HG03558 (cell line): Measurements from ENCODE around the gene DIPK2B.

Source experiments
- ATAC-seq: cut with Tn5 transposase; IDR thresholded peaks from one replicate; pipeline ENCODE4 v1.9.1; 2021; ENCODE audit warnings: moderate number of reproducible peaks; ENCODE audit not compliant: unreplicated experiment; ENCODE audit errors: extremely low read depth

The DIPK2B gene, protein sequence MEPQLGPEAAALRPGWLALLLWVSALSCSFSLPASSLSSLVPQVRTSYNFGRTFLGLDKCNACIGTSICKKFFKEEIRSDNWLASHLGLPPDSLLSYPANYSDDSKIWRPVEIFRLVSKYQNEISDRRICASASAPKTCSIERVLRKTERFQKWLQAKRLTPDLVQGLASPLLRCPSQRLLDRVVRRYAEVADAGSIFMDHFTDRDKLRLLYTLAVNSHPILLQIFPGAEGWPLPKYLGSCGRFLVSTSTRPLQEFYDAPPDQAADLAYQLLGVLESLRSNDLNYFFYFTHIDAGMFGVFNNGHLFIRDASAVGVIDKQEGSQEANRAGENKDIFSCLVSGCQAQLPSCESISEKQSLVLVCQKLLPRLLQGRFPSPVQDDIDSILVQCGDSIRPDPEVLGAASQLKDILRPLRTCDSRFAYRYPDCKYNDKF

DNA sequence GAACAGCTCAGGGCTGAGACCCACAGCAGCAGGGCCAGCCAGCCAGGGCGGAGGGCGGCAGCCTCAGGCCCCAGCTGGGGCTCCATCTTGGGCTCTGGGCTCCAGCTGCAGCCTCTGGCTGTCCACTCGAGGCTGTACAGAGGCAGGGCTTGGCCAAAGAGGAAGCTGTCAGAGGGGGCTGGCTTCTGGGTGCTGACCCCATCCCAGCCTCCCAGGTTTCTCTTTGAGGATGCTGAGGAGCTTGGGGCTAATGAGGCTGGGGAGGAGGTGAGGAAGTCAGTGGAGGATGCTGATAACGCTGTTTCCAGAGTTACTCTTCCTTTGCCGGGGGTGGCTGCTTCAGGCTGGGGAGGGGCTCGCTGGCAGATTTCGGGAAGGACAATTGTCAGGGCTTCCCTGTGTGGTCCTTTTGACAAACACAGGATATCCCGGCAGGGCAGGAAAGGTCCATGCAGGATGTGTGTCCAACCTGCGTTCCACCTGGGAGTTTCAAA lies at the start of gene DIPK2B:
Gene DIPK2B (minus strand): TSS at position 136 of the 494 bp plus-strand sequence. CDS start 50 bp downstream, at position 86.
- no peak for ATAC-seq

DNA sequence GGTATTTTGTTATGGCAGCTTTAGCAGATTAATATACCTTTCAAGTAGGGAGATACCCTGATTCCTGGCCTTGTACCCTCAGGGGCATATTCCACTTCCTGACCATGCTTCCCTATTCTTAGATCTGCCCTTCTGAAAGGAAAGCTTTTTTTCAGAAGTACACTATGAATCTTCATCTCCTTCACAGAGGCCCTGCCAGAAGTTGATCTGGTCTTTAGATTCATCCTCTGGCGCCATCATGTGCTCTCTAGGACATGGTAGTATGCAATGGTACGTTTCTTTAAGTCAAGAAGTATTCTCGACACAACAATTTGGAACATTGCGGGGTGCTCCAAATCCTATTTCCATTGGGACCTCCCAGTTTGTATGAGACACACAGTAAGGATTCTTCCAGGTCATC lies 39.6 kb upstream of the DIPK2B start:
- no peak for ATAC-seq

DNA sequence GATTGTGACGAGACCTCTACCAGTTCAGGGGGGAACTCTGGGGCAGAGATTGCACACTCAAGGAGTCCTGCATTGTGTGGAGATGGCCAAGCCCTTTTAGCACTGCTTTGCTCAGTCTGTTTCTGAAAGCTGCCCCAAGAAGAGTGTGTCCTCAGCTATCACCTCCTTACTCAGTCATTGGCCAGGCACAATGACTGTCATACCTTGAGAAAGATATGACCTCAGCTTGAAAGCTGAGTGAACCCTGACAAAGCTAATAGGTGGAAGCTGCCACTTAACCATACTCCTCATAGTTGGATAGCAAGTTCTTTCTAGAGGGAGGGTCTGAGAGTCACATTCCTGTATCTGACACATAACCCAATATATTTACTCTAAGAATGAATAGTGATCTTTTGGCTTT lies 37.8 kb upstream of the DIPK2B start:
- no peak for ATAC-seq

DNA sequence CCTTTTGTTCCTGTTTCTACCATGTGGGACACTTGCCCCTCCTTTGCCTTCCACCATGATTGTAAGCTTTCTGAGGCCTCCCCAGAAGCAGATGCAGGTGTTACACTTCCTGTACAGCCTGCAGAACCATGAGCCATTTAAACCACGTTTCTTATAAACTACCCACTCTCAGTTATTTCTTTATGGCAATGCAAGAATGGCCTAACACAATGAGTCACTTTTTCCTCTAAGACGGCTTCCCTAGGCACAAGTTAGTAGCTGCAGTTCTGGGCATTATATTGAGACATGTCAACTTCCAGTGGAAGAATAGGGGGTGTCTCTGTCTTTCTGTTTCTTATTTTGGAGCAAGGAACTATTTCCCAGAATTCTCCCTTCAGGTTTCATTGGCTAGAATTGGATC lies 32.9 kb upstream of the DIPK2B start:
- no peak for ATAC-seq

DNA sequence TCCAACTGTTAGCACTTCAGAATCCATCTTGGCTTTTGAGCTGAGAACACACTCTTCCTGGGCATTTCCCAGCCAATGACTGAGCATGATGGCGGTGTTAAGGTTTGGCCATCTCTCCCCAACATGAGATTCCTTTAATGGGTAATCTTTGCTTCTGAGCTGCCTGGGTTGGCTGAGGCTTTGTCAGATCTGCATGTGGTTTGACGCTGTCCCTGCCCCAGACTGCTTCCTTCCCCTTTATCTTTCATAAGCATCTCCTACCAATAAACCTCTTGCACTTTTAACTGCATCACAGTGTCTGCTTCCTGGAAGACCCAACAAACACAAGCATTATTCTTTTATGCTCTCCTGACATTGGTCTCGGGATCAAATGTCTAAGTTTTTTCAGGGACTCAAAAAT lies 31.5 kb upstream of the DIPK2B start:
- ATAC-seq = no peak

DNA sequence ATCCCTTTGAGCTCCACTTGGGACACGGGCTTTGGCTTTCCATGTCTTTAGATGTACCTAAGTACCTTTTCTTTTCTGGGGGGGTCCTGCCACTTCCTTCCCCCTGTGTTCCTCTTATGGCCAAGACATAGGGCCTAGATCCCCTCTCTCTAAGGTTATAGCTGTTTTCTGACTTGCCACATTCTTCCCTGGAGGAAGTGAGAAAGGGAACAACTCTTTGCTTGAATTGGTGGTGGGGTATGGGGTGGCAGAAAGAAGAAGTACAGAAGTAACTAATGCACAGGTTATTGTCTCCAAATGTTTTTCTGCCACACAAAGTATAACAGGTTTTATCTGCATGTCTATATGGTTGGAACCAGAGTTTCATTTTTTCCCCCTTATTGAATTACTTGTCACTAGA lies 29.7 kb upstream of the DIPK2B start:
- ATAC-seq = no peak

DNA sequence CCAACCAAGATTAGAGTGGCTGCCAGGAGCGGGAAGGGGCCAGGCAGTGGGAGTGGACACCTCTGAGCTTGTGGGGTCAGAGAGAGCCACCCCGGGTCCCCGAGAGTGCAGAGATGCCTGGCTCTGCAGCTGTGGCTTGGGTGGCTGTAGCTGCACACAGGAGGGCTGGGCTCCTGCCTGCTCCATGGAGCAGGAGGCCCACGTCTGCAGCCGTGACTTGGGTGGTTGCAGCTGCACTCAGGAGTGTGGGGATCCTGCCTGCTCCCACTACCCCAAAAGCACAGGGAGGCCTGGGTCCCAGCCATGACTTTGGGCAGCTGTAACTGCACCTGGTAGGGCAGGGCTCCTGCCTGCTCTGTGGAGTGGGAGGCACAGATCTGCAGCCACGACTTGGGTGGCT lies 28.7 kb upstream of the DIPK2B start:
- no peak for ATAC-seq

DNA sequence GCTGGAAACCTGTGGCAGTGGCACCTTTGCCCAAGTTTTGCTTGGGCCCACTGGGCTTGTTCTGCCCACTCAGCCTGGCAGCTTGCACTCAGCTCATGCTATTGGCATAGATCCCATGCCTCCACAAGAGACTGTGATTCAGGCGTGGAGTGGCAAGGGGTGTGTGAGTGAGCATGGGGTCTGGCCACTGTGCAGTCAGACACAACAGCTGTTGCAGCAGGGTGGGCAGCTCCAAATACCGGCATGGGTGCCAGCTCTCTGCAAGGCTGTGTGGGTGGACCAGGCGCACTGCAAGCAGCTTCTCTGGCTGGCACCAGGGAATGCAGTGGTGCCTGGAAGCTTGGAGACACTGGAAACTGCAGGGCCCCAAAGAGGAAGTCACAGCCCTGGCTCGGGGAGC lies 27.4 kb upstream of the DIPK2B start:
- ATAC-seq = no peak

DNA sequence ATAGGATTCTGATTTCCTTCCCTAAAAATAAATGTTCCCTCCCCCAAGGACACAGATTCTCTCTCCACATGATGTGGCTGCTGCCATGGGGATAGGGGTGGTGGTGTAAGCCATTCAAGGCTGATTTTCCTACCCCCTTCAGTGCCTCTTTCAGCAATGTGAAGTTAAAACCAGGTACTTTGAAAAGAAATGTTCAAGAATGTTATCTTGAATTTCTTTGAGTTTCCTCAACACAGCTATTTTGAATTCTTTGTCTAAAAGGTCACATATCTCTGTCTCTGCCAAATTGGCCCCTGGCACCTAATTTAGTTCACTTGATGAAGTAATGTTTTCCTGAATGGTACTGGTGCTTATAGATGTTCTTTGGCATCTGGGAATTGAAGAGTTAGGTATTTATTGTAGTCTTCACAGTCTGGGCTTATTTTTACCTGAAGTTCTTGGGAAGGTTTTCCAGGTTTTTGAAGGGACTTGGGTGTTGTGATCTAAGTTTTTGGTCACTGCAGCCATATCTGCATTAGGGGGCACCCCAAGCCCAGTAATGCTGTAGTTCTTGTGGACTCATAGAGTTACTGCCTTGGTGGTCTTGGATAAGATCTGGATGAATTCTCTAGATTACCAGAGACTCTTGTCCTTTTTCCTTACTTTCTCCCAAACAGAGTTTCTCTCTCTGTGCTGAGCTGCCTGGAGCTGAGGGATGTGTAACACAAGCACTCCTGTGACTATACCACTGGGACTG lies 7.6 kb upstream of the DIPK2B start:
- ATAC-seq = no peak

DNA sequence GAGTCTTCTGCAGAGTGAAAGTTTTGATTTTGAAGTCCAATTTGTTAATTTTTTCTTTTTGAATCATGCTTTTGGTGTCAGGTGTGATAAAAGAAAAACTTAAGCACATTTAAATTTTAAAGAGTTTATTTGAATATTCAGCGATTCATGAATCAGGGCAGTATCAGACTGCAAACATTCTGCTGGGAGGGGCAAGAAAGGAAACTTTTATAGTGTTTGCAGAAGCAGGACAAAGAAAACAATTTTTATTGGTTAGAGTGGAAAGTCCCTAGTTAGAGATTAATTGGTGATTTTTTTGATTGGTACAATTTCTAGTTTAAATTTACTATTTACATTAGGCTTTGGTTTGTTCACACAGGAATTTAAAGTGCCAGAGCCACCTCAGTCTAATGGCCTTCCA lies 1.5 kb upstream of the DIPK2B start:
- ATAC-seq = no peak

DNA sequence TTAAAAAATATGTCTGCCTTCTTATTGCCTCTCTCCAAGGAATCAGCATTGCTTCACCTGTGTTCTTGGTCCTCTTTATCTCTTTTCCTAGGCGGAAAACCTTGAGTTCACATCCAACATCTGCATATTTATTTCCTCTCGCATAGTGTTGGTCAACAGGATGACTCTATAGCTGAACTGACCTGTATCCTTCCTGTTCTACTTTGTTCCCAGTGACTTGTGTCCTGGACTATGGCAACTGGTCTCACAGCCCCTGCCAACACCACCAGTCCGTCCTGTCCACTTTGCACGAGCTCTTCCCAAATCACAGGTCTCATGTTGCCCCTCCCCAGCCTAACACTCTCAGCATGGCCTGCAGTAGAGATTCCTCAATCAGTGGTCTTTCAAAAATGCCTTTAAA lies 2.0 kb downstream of the DIPK2B start:
- ATAC-seq = no peak

DNA sequence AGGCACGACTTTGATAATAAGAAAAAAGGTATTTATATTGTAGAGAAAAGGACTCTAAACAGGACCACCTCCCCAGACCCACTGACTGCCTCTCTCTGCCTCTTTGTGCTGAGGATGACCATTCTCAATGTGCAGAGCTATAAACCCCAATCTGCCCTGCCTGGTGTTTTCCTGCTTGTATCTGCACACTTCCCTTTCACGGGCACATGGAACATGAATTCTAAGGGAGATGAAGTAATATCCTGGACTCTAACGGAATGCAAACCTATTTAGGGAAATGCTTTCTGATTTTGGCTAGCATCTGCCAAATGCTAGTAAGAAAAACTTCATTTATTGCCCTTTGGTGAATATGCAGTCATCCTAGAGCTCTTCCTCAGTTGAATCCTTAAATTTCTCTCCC lies 2.4 kb downstream of the DIPK2B start:
- no peak for ATAC-seq

DNA sequence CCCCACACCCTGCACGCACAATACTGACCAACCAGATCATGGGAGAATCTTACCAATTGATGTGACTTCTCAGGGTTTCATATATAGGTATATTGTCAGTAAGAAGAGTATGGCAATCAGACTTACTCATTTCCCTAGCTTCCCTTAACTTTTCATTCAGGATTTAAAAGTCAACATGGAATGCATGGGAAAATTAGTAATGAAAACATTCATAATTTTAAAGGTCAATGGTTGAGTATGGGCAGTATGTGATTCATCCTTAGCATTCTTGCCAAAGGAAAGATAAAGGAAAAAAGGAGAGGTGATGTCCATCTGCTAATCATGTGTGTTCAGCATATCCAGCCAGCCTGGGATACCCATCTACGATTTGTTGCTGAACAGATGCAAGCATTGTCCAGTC lies 4.0 kb downstream of the DIPK2B start:
- no peak for ATAC-seq

DNA sequence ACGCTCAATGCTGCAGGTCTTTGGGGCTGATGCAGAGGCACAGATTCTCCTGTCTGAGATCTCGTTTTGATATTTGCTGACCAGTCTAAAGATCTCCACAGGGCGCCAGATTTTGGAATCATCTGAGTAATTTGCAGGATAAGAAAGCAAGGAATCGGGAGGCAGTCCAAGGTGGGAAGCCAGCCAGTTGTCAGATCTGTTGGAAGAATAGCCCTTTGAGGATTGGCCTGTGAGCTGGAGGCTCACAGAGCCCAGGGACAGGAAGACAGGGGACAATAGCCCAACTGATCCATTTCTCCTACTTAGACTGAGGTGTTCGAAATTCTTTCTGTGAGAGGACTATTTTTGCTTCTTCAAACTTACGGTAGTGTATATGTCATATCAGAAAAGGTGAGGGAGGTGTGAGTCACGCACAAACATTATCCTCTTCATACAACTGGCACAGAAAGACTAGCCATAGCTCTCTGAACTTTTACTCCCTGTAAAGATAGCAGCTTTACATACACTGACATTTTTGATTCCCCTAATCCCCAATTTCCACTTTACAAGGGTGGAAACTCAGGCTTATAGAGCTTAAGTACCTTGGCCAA lies 8.8 kb downstream of the DIPK2B start:
- ATAC-seq = no peak

DNA sequence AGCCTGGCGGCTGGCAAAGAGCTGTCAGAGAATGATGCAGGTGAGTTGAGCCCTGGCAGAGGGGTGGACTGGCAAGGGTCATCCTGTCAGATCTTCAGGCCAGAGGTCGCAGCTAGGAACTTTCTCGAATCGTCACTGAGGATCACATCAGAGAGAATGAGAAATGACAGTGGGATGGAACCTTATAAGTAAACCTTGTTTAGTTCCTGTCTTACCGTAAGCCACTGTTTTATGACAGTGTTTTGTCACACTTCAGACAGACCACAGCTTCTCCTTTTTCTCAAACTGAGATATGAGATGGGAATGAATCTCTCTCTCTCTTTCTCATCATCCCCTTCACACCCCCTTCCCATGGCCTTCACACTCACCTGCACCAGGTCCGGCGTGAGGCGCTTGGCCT lies 9.3 kb downstream of the DIPK2B start:
- no peak for ATAC-seq

DNA sequence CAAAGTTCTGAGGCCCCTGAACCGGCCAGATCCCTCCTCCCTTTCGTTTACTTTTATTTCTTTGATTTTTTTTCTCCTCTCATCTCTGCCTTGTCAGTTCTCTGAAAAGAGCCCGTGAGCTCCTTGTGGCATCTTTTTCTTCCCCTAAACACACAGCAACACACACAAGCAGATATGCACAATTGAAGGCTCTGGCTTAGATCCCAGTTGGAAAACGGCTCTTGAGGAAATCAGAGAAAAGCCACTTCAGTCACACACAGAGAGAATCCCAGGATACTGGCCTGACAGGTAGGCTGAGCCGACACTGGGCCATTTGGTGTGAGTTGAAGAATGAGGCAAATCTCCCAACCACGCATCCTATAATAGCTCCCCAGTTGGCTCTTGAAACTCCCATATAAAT lies 12.9 kb downstream of the DIPK2B start:
- ATAC-seq = no peak

DNA sequence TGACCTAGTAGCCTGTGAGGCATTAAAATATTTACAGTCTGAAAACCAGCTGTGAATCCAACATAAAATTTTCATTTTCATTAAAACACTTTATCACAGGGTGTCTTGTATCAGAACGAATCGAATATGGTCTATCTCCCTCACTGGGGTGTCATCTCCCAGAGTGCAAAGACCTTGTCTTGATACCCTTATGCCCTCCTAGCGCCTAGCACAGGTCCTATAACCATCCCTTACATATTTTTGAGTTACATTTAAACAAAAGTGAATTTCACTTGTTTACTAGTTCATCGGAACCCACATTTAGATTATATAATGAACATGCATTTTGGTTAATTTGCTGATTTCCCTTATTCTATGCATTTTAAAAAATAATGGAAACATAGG lies 14.0 kb downstream of the DIPK2B start:
- ATAC-seq = no peak

DNA sequence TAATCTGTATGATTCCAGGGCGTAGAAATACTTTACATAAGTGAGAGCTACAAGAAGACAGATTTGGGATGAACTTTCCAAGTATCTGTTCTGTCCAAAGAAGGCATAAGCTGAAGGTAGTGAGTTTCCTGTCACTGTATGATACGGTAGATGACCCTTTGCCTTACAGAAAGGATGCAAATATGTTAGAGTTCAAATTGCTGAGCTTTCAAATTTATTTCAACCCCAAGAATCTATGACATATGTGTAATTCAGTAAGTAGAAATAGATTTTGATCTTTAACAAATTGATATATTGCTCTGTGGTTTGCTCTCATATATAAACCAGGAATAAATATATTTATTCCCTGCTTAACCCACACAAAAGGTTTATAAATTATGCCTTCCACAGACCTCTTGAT lies 16.5 kb downstream of the DIPK2B start:
- ATAC-seq = no peak

DNA sequence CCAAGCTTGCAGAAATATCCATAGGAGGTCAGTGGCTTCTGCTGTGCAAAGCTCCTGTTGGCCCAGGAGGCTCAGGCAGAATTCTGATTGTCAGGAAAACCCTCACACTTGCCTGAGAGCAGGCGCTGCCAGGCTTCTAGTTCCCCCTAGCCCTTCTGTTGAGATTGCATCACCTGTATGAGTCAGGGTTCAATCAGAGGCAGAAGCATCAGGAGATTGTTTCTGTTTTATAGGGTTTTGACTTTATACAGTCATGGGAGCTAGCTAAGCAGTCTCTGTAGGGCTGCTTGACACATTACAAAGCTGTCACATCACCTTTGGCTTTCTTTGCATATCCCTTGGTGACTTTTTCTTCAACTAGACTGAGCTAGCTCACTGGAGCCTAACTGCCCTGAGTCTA lies 27.8 kb downstream of the DIPK2B start:
- ATAC-seq = no peak

DNA sequence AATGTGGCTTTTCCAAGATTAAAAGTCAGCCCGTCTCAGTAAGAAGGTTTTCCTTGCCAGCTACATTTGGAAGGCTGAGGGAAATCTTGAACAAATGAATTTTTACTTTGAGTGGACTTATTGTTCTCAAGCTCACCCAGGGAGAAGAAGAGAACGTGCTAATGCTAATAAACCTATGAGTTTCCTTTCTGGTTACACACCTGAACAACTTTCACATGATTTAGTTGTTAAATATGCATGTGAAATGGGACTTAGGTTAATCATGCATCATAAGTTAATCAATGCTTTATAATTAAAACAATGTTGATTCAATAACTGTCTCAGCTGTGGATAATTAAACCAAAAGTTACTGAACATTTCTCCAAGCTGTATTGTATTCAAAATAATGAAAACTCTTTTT lies 33.9 kb downstream of the DIPK2B start:
- ATAC-seq = no peak

DNA sequence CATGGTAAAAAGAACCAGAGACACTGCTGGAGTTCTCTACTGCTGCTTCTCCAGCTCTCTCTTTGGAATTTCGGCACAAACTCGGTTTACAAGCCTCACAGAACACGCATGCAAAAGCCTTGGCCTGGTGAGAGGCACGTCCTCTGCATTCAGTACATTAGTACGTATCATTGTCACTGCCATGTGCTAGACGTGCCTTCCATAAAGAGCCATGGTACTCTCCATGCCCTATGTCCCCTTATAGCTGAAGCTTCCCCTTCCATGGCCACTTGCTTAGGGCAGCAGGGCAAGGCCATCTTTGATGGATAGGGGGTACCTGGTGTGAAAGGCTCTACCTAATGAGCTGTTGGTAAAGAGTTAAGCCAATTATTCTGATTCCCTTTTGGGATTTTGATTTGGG lies 35.0 kb downstream of the DIPK2B start:
- no peak for ATAC-seq
